Measurements from ENCODE around the gene ERP44. TPM values are rescaled to one million over a fixed set of nuclear protein-coding genes. Genes with fewer than 3 reads are reported as not detected.
A peak's percentile ranks its signal among the peaks of the same experiment; 100 is the strongest.
"Not testable (repeated sequence)": the region's sequence is repeated elsewhere in the genome, so short reads cannot be mapped to it uniquely, and the experiment has no call there.

Gene ERP44
- total RNA-seq, 4 donors from 2014 or later = 12.1 to 13.3 (median 12.7) TPM

GRCh38 chr9:100011062-100011681 lies 87.6 kb downstream of the ERP44 start:
- H3K9me3 ChIP-seq = peaks cover 0 to 7% (median 3%) of the 10 kb centered on the region in 4 donors
- DNase-seq (ENCODE audit: extremely low spot score) = no peak
- no peak overlapping the region for H3K4me3 ChIP-seq
- TF ChIP-seq CTCF (IDR thresholded peaks at IDR 0.05) (peak; percentile 10 to 50 (median 21)), POLR2AphosphoS5 (IDR thresholded peaks at IDR 0.05) (no peak)
- 73% methylated on average over 1 of the region's 1 CpG for WGBS
- intact Hi-C loops (cut with DNase I) = no loop called here
- H3K36me3 ChIP-seq = peaks cover 0 to 35% (median 20%) of the 10 kb centered on the region in 4 donors
- H3K27ac ChIP-seq (replicated peaks in 1 of 4) = no peak overlapping the region
- peaks cover 0 to 9% (median 4%) of the 10 kb centered on the region in 4 donors for H3K4me1 ChIP-seq
- no peaks in the 10 kb centered on the region for H3K27me3 ChIP-seq

GRCh38 chr9:99999797-100000196 lies 99.0 kb downstream of the ERP44 start:
- H3K4me1 ChIP-seq = no peaks in the 10 kb centered on the region
- TF ChIP-seq POLR2AphosphoS5 (IDR thresholded peaks at IDR 0.05) (no peak), CTCF (IDR thresholded peaks at IDR 0.05) (no peak), EP300 (IDR thresholded peaks at IDR 0.05) (no peak), POLR2A (IDR thresholded peaks at IDR 0.05; ENCODE audit: low read depth) (no peak)
- intact Hi-C loops (cut with DNase I) = no loop called here
- H3K4me3 ChIP-seq = no peak overlapping the region
- H3K27ac ChIP-seq (replicated peaks in 1 of 4) = no peak overlapping the region
- H3K27me3 ChIP-seq = no peaks in the 10 kb centered on the region
- H3K9me3 ChIP-seq = peaks cover 0 to 1% (median 0%) of the 10 kb centered on the region in 4 donors
- WGBS = 97% methylated on average over 5 of the region's 5 CpGs
- H3K36me3 ChIP-seq = peaks cover 5 to 30% (median 16%) of the 10 kb centered on the region in 4 donors
- no peak for DNase-seq (ENCODE audit: extremely low spot score)

GRCh38 chr9:99998866-99999265 lies 99.9 kb downstream of the ERP44 start:
- Histone ChIP-seq H3K36me3 (peaks cover 4 to 21% (median 7%) of the 10 kb centered on the region in 4 donors), H3K4me3 (no peak overlapping the region), H3K27me3 (no peaks in the 10 kb centered on the region), H3K4me1 (no peaks in the 10 kb centered on the region), H3K27ac (replicated peaks in 1 of 4) (no peak overlapping the region), H3K9me3 (peaks cover 0 to 8% (median under 1%) of the 10 kb centered on the region in 4 donors)
- intact Hi-C loops (cut with DNase I) = no loop called here
- 97% methylated on average over 26 of the region's 26 CpGs for WGBS
- DNase-seq (ENCODE audit: extremely low spot score) = no peak
- TF ChIP-seq CTCF (IDR thresholded peaks at IDR 0.05) (no peak), POLR2A (IDR thresholded peaks at IDR 0.05; ENCODE audit: low read depth) (no peak), EP300 (IDR thresholded peaks at IDR 0.05) (no peak), POLR2AphosphoS5 (IDR thresholded peaks at IDR 0.05) (no peak)

GRCh38 chr9:99998266-99998665 lies 100.5 kb downstream of the ERP44 start:
- TF ChIP-seq POLR2A (IDR thresholded peaks at IDR 0.05; ENCODE audit: low read depth) (no peak), EP300 (IDR thresholded peaks at IDR 0.05) (no peak), POLR2AphosphoS5 (IDR thresholded peaks at IDR 0.05) (no peak), CTCF (IDR thresholded peaks at IDR 0.05) (no peak)
- WGBS = 94% methylated on average over 22 of the region's 22 CpGs
- H3K27me3 ChIP-seq = no peaks in the 10 kb centered on the region
- intact Hi-C loops (cut with DNase I) = no loop called here
- peaks cover 0 to 13% (median 5%) of the 10 kb centered on the region in 4 donors for H3K9me3 ChIP-seq
- no peak overlapping the region for H3K27ac ChIP-seq (replicated peaks in 1 of 4)
- no peaks in the 10 kb centered on the region for H3K4me1 ChIP-seq
- H3K4me3 ChIP-seq = no peak overlapping the region
- H3K36me3 ChIP-seq = peaks cover 0 to 15% (median 2%) of the 10 kb centered on the region in 4 donors
- no peak for DNase-seq (ENCODE audit: extremely low spot score)

- intact Hi-C loops (cut with DNase I); H3K27ac ChIP-seq (replicated peaks in 1 of 4); H3K4me1 ChIP-seq; DNase-seq (ENCODE audit: extremely low spot score); H3K27me3 ChIP-seq; H3K4me3 ChIP-seq: not testable (repeated sequence)
- WGBS = 97% methylated on average over 2 of the region's 2 CpGs
- H3K9me3 ChIP-seq = peaks cover 0 to 35% (median 19%) of the 10 kb centered on the region in 4 donors
- H3K36me3 ChIP-seq = peaks cover 0 to 15% (median 8%) of the 10 kb centered on the region in 4 donors
These were observed 108.3 kb downstream of the ERP44 start for GRCh38 chr9:99990508-99990907.

Measured in esophagus muscularis mucosa (tissue), 4 donors.